Measurements from ENCODE around the gene LURAP1L.

The LURAP1L gene

DNA sequence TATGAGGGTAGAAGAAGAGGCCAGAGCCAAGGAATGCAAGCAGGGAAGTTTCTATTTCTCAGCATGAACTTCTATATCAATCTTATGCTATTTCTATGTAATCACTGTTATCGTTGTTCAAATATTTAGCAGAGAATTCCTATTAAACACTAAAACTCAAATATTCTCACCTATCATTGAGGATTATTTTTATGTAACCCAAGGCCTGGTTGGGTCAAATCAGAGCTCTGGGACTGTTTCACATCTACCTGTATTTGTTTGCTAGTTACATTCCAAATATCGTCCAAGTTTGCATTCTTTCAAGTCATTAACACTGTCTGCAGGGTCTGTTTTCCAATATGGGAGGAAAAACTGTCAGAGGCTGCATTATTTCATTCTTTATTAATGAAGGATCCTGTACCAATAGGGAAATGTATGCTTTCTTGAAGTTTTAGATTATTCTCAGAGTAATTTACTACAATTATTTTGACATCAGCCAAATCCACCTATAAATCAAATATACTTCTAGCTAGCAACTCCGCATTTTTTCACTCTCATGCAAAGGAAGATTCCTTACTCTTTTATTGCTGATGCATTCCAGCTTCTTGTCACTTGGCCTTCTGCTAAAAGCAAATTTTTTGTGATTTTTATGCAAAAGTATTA, 52.2 kb downstream of the LURAP1L start:
- TF ChIP-seq, protein P1, sequence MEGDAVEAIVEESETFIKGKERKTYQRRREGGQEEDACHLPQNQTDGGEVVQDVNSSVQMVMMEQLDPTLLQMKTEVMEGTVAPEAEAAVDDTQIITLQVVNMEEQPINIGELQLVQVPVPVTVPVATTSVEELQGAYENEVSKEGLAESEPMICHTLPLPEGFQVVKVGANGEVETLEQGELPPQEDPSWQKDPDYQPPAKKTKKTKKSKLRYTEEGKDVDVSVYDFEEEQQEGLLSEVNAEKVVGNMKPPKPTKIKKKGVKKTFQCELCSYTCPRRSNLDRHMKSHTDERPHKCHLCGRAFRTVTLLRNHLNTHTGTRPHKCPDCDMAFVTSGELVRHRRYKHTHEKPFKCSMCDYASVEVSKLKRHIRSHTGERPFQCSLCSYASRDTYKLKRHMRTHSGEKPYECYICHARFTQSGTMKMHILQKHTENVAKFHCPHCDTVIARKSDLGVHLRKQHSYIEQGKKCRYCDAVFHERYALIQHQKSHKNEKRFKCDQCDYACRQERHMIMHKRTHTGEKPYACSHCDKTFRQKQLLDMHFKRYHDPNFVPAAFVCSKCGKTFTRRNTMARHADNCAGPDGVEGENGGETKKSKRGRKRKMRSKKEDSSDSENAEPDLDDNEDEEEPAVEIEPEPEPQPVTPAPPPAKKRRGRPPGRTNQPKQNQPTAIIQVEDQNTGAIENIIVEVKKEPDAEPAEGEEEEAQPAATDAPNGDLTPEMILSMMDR (IDR thresholded peaks at IDR 0.05; ENCODE audit: low read depth, low read length), result no peak
- Histone ChIP-seq H3K4me1 (no peaks in the 10 kb centered on the region), H3K36me3 (no peaks in the 10 kb centered on the region), H3K4me3 (ENCODE audit: low read depth, low read length) (no peak overlapping the region), H3K9me3 (no peaks in the 10 kb centered on the region; the same call in 1 of the 2 replicates), H3K27me3 (no peaks in the 10 kb centered on the region)
- DNase-seq, result no peak

DNA sequence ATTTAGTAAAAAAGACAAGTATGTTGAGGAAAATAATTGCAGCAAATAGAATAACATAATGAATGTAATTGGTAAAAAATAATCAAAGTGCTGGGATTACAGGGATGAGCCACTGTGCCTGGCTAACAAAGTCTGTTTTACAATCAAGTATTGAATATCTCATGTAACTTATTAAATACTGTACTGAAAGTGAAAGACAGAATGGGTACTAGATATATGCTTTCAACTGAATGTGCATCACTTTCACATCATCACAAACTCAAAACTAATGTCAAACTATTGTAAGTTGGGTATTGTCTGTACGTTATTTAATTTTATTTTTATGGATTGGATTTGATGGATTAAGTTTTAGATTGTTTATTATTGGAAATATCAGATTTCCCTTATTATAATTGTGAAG, 58.9 kb downstream of the LURAP1L start:
- no peaks in the 10 kb centered on the region for H3K27me3 ChIP-seq

DNA sequence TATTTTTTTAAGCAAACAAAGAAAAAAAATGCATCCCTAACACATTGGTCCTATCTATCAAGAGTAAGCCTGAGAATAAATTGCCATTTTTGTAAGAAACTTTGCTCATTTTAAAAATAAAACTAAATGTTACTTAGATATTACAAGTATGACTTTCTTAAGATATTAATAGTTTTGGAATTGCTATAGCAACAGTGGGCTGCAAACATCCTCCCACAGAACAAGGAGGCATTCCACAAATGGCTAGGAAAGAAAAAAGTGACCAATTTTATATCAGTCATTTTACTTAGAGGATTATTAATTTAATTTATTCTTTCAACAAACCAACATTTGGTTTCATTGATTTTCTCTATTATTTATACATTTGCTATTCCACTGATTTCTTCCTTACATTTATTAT, 63.7 kb downstream of the LURAP1L start:
- no peak for DNase-seq
- H3K27me3 ChIP-seq, result no peaks in the 10 kb centered on the region
- no peak overlapping the region for H3K4me3 ChIP-seq (ENCODE audit: low read depth, low read length)
- TF ChIP-seq, protein P1 (IDR thresholded peaks at IDR 0.05; ENCODE audit: low read depth, low read length), result no peak
- no peaks in the 10 kb centered on the region; the same call in 1 of the 2 replicates for H3K4me1 ChIP-seq
- H3K36me3 ChIP-seq, result no peaks in the 10 kb centered on the region
- no peaks in the 10 kb centered on the region for H3K9me3 ChIP-seq

More for the DNA sequence above, 58.9 kb downstream of the LURAP1L start:
- TF ChIP-seq, protein P1 (IDR thresholded peaks at IDR 0.05; ENCODE audit: low read depth, low read length), result no peak
- Histone ChIP-seq H3K36me3 (no peaks in the 10 kb centered on the region), H3K4me3 (ENCODE audit: low read depth, low read length) (no peak overlapping the region), H3K9me3 (no peaks in the 10 kb centered on the region; the same call in 1 of the 2 replicates), H3K4me1 (no peaks in the 10 kb centered on the region)
- DNase-seq, result no peak

DNA sequence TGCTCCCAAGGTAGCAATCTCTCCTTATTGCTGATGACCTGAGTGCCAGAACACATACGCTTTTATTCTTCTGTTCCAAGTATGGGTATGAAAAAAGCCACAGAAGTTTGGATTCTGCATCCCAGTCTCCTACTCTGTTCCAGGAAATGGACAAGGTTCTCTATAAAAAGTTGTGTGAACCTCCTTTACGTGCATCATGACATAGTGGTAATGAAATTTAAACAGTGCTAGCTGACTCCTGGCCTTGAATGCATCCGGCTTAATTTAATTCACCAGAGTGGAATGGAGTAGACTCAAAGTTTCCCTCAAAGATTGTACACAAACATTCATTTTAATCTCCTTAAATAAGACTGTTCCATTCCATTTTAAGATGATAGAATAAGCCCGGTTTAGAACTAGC, 68.9 kb downstream of the LURAP1L start:
- H3K9me3 ChIP-seq, result no peaks in the 10 kb centered on the region
- peaks cover 8% of the 10 kb centered on the region for H3K4me1 ChIP-seq
- H3K27me3 ChIP-seq, result no peaks in the 10 kb centered on the region
- H3K4me3 ChIP-seq (ENCODE audit: low read depth, low read length), result no peak overlapping the region
- no peaks in the 10 kb centered on the region for H3K36me3 ChIP-seq
- TF ChIP-seq, protein P1 (IDR thresholded peaks at IDR 0.05; ENCODE audit: low read depth, low read length), result no peak
- no peak for DNase-seq

DNA sequence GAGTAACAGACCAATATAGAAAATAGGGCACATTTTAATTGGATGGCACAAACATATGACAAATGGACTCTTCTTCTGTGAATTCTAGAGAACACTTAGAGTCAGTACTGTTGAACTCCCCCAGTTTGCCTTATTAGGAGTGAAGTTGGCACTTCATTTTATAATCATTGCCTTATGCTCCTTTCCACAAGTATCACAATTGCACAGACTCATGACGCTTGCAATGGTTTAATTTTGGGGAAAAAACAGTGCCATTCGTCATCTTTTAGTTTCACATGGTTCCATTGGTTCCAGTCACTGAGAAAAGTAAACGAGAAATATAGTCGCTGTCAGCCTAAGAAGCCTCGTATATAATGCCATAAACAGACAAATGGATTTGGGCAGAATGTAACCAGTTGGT, 71.2 kb downstream of the LURAP1L start:
- TF ChIP-seq, protein P1 (IDR thresholded peaks at IDR 0.05; ENCODE audit: low read depth, low read length), result no peak
- H3K9me3 ChIP-seq, result no peaks in the 10 kb centered on the region
- H3K36me3 ChIP-seq, result no peaks in the 10 kb centered on the region
- no peaks in the 10 kb centered on the region for H3K27me3 ChIP-seq
- no peak overlapping the region for H3K4me3 ChIP-seq (ENCODE audit: low read depth, low read length)
- no peak for DNase-seq
- H3K4me1 ChIP-seq, result peaks cover 8% of the 10 kb centered on the region

DNA sequence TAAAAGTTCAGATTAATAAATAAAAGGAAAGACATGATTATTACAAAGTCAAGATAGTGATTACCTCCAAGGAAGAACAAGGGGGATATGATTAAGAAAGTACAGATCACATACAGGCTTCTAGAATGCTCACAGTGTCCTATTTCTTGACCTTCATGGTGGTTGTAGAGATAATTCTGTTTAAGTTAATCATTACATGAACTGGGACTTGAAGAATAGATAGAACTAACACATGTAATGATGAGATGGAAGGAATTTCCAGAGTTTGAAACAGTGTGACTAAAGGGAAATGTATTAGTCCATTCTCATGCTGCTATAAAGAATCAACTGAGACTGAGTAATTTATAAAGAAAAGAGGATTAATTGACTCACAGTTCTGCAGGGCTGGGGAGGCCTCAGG, 72.7 kb downstream of the LURAP1L start:
- H3K4me3 ChIP-seq (ENCODE audit: low read depth, low read length), result no peak overlapping the region
- no peak for DNase-seq
- H3K36me3 ChIP-seq, result no peaks in the 10 kb centered on the region
- no peaks in the 10 kb centered on the region for H3K9me3 ChIP-seq
- peaks cover 8% of the 10 kb centered on the region for H3K4me1 ChIP-seq
- TF ChIP-seq, protein P1 (IDR thresholded peaks at IDR 0.05; ENCODE audit: low read depth, low read length), result no peak
- no peaks in the 10 kb centered on the region for H3K27me3 ChIP-seq

Data from BE2C (cell line).